Ascending aorta (tissue), 2 donors: ENCODE results near the gene TTC3. TPM values are rescaled to one million over a fixed set of nuclear protein-coding genes. Genes with fewer than 3 reads are reported as not detected.

ENCODE experiments used
- DNase-seq, 2 donors: peaks; one replicate each; pipeline ENCODE4 v3.0.0-alpha.2; 2019; ENCODE audit warnings: low spot score in 2 of 2
- H3K27ac ChIP-seq, 2 donors: fragments of 200-600 bp; sonication (generic); one replicate each; pipeline ENCODE4 v1.5.1; 2016 to 2017; ENCODE audit warnings: mild to moderate bottlenecking in 1 of 2
- H3K27me3 ChIP-seq: fragments of 200-600 bp; sonication (generic); one replicate; pipeline ENCODE4 v1.5.1; 2017
- H3K36me3 ChIP-seq, 2 donors: fragments of 200-600 bp; sonication (generic); one replicate each; pipeline ENCODE4 v1.5.1; 2016
- H3K4me1 ChIP-seq, 2 donors: fragments of 200-600 bp; sonication (generic); one replicate each; pipeline ENCODE4 v1.5.1; 2016 to 2017; ENCODE audit warnings: mild to moderate bottlenecking in 1 of 2
- H3K4me3 ChIP-seq, 2 donors: fragments of 200-600 bp; sonication (generic); one replicate each; pipeline ENCODE4 v1.5.1; 2016 to 2017; ENCODE audit warnings: mild to moderate bottlenecking in 1 of 2
- H3K9me3 ChIP-seq, 2 donors: fragments of 200-600 bp; sonication (generic); one replicate each; pipeline ENCODE4 v1.5.1; 2016
- intact Hi-C: fragments of 100-400 bp; cut with DNase I; formaldehyde crosslinking; loops from one replicate; pipeline ENCODE4 v1.15.1; 2023
- total RNA-seq: library from RNA; depleted of rRNA; stranded (reverse); fragments of >200 nt; gene quantifications from one replicate; pipeline ENCODE4 v1.1.0, GENCODE V29; 2016
- TF ChIP-seq, protein P1 (sequence below), 3 experiments: fragments of 200-600 bp in 2 of 3; fragments of 450-650 bp in 1 of 3; sonication (generic) in 2 of 3; IDR thresholded peaks; one replicate each; pipeline ENCODE4 v1.5.1; 2016 to 2019; ENCODE audit warnings: antibody characterized with exemption in 3 of 3, mild to moderate bottlenecking in 1 of 3, moderate library complexity in 1 of 3

The TTC3 gene
- total RNA-seq, 1 donor from 2014 or later, result 70.7 TPM

- Histone ChIP-seq H3K27me3 (no peaks in the 10 kb centered on the region), H3K4me1 (peaks cover 4 to 21% of the 10 kb centered on the region in 2 donors), H3K4me3 (peak overlapping the region; percentile 24 to 25), H3K9me3 (no peaks in the 10 kb centered on the region), H3K27ac (peak overlapping the region; percentile 50 to 69), H3K36me3 (peaks cover 0 to 7% of the 10 kb centered on the region in 2 donors)
- DNase-seq, result peak in 1 of 2 donors; percentile 66
- TF ChIP-seq, protein P1, sequence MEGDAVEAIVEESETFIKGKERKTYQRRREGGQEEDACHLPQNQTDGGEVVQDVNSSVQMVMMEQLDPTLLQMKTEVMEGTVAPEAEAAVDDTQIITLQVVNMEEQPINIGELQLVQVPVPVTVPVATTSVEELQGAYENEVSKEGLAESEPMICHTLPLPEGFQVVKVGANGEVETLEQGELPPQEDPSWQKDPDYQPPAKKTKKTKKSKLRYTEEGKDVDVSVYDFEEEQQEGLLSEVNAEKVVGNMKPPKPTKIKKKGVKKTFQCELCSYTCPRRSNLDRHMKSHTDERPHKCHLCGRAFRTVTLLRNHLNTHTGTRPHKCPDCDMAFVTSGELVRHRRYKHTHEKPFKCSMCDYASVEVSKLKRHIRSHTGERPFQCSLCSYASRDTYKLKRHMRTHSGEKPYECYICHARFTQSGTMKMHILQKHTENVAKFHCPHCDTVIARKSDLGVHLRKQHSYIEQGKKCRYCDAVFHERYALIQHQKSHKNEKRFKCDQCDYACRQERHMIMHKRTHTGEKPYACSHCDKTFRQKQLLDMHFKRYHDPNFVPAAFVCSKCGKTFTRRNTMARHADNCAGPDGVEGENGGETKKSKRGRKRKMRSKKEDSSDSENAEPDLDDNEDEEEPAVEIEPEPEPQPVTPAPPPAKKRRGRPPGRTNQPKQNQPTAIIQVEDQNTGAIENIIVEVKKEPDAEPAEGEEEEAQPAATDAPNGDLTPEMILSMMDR (IDR thresholded peaks at IDR 0.05), result no peak
- intact Hi-C loops, result loop anchor here (5.0 kb wide), 1 partner anchor 60 kb away; the partner anchor contains the start of gene VPS26C
These were observed 134.5 kb downstream of the TTC3 start for GRCh38 chr21:37207441-37208009.

DNA sequence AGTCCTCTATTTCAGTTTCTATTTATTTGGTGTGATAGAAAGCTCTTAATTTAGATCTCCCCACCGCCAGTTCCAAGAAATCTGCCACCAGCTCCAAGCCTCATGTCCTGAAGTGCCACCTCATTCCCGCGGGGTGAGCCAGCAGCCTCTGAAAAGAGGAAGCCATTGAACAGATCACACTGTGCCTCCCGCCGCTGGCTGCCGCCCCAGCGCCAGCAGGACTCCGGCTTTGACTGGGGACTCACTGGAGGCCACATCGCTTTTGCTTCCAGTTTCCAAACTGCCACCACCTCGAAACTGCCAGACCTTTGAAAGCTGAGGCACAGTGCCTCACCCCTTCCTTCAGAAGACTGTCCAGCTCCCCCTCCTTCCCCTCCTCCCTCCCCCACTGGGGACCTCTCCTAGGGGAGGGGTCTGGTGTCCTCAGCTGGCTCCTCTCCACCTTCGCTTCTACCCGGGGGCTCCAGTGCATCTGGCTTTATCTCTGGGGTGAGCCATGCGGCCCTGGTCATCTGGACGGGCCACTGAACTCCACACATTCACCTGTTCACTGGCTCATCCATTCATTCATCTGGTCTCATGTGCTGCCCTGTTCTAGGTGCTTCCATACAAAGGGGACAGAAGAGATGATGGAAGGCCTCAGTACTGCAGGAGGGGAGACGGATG, 135.1 kb downstream of the TTC3 start:
- H3K4me1 ChIP-seq, result peaks cover 4 to 21% of the 10 kb centered on the region in 2 donors
- TF ChIP-seq, protein P1 (IDR thresholded peaks at IDR 0.05), result no peak
- intact Hi-C loops, result loop anchor here (5.0 kb wide), 1 partner anchor 59 kb away; the partner anchor contains the start of gene VPS26C
- H3K27ac ChIP-seq, result peak overlapping the region; percentile 50 to 69
- H3K4me3 ChIP-seq, result peak overlapping the region; percentile 24 to 25
- H3K36me3 ChIP-seq, result peaks cover 0 to under 1% of the 10 kb centered on the region in 2 donors
- DNase-seq, result peak; percentile 51 to 91
- H3K27me3 ChIP-seq, result no peaks in the 10 kb centered on the region
- H3K9me3 ChIP-seq, result no peaks in the 10 kb centered on the region

GRCh38 chr21:37208741-37209225, 135.7 kb downstream of the TTC3 start:
- H3K4me3 ChIP-seq, result no peak overlapping the region
- intact Hi-C loops, result loop anchor here (5.0 kb wide), 1 partner anchor 59 kb away; the partner anchor contains the start of gene VPS26C

GRCh38 chr21:37210130-37210529, 137.1 kb downstream of the TTC3 start:
- H3K27ac ChIP-seq, result no peak overlapping the region
- H3K27me3 ChIP-seq, result no peaks in the 10 kb centered on the region
- no peaks in the 10 kb centered on the region for H3K36me3 ChIP-seq
- peak in 1 of 2 donors; percentile 7 for DNase-seq
- intact Hi-C loops, result no loop called here
- no peaks in the 10 kb centered on the region for H3K9me3 ChIP-seq
- TF ChIP-seq, protein P1 (IDR thresholded peaks at IDR 0.05), result no peak
- no peak overlapping the region for H3K4me3 ChIP-seq
- H3K4me1 ChIP-seq, result peaks cover 4 to 21% of the 10 kb centered on the region in 2 donors

More at GRCh38 chr21:37208741-37209225, 135.7 kb downstream of the TTC3 start:
- no peaks in the 10 kb centered on the region for H3K27me3 ChIP-seq
- H3K36me3 ChIP-seq, result no peaks in the 10 kb centered on the region
- H3K4me1 ChIP-seq, result peaks cover 4 to 21% of the 10 kb centered on the region in 2 donors
- peak in 1 of 2 donors; percentile 56 for DNase-seq
- TF ChIP-seq, protein P1 (IDR thresholded peaks at IDR 0.05), result no peak
- no peaks in the 10 kb centered on the region for H3K9me3 ChIP-seq
- H3K27ac ChIP-seq, result no peak overlapping the region

- H3K9me3 ChIP-seq, result no peaks in the 10 kb centered on the region
- no peaks in the 10 kb centered on the region for H3K36me3 ChIP-seq
- H3K27me3 ChIP-seq, result no peaks in the 10 kb centered on the region
- DNase-seq, result no peak
- TF ChIP-seq, protein P1 (IDR thresholded peaks at IDR 0.05), result no peak
- no peak overlapping the region for H3K4me3 ChIP-seq
- peaks cover 4 to 21% of the 10 kb centered on the region in 2 donors for H3K4me1 ChIP-seq
- no peak overlapping the region for H3K27ac ChIP-seq
- intact Hi-C loops, result no loop called here
These were observed 137.7 kb downstream of the TTC3 start for GRCh38 chr21:37210799-37211198.
